Activated CD4-positive, alpha-beta T cell treated with anti-CD3 and anti-CD28 coated beads, Interleukin-2, amount 50 U/mL, for 24 hours (primary cell): ENCODE results near the gene INTU.

Experiments
- DNase-seq, 2 donors: peaks; one replicate each; pipeline ENCODE4 v3.0.0-alpha.2; 2020; ENCODE audit warnings: low read depth in 1 of 2, low spot score in 1 of 2

Gene INTU

DNA sequence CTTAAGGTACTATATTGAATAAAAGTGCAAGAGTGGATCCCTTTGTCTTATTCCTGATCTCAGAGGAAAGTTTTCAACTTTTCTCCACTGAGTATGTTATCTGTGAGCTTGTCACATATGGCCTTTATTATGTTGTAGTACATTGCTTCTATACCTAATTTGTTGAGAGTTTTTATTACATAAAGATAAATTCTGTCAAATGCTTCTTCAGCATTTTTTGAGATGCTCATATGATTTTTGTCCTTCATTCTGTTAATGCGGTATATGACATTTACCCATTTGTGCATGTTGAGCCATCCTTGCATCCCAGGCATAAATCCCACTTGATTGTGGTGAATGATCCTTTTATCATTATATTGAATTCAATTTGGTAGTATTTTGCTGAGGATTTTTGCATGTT is 108.5 kb downstream of the INTU start:
- DNase-seq = no peak

DNA sequence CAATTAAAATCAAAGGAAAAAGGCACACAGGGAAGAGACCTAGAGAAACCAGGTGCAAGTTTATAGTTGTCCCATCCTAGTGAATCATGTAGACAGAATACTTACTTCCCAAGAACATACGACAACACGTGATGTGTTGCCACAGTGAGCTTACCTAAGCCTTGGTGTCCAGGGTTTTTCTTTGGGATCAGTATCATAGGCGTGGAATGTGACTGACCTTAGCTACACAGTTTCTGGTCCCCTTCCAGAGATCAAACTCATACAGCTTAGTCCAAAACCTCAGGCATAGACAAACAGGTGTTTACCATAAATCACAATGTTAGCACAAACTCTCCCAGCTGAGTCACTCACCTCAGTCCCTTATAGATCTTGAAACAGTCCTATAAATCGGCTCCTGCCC is 115.1 kb downstream of the INTU start:
- no peak for DNase-seq

DNA sequence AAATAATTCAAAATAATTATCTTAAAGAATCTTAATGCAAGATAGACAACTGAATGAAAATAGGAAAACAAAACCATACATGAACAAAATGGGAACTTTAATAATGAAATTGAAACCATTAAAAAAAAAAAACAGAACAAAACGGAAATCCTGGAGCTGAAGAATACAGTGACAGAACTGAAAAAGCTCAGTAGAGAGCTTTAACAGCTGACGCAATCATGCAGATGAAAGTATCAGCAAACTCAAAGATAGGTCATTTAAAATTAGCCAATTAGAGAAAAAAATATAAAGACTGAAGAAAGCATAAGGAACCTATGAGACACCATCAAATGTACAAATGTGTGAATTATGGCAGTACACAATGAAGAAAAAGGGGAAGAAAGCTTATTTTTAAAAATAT is 116.2 kb downstream of the INTU start:
- no peak for DNase-seq

DNA sequence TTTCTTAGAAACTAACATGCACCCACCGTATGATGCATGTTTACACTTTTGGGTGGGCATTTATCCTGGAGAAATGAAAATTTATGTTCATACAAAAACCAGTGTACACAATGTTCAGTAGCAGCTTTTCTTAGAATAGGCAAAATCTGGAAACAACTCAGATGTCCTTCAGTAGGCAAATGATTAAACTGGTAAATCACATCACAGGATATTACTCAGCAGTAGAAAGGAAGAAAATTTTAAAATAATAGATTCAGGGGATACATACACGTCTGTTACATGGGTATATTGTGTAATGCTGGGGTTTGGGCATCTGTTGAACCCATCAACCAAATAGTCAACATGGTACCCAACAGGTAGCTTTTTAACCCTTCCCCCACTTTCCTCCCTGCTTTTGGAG is 124.1 kb downstream of the INTU start:
- DNase-seq = no peak

DNA sequence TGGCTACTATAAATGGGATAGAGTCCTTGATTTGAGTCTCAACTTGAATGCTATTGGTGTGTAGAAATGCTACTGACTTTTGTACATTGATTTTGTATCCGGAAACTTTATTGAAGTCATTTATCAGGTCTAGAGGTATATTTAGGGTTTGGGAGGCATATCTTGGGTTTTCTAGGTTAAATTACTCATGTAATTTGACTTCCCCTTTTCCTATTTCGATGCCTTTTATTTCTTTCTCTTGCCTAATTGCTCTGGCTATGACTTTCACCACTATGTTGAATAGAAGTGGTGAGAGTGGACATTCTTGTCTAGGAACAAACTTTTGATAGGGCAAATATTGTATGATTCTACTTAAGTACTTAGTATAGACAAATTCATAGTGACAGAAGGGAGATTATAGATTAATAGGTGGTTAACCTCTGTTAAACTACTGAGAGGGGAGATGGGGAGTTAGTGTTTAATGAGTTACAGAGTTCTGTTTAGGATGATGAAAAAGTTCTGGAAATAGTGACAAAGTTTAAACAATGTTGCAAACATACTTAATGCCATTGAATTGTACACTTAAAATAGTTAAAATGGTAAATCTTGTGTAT is 126.6 kb downstream of the INTU start:
- DNase-seq = no peak

DNA sequence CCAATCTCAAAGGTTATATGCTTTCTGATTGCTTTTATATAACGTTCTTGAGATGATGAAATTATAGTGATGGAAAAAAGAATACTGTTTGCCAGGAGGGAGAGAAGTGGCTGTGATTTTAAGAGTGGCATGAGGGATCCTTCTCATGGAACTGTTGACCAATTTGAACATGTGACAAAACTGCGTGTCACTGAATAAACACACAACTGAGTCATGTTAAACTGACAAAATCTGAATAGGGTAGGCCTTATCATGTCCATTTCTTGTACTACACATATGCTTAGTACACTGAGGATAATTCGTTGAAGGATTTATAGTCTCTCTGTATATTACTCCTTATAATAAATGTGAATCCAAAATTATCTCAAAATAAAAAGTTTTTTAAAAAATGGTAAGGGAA is 127.1 kb downstream of the INTU start:
- no peak for DNase-seq

DNA sequence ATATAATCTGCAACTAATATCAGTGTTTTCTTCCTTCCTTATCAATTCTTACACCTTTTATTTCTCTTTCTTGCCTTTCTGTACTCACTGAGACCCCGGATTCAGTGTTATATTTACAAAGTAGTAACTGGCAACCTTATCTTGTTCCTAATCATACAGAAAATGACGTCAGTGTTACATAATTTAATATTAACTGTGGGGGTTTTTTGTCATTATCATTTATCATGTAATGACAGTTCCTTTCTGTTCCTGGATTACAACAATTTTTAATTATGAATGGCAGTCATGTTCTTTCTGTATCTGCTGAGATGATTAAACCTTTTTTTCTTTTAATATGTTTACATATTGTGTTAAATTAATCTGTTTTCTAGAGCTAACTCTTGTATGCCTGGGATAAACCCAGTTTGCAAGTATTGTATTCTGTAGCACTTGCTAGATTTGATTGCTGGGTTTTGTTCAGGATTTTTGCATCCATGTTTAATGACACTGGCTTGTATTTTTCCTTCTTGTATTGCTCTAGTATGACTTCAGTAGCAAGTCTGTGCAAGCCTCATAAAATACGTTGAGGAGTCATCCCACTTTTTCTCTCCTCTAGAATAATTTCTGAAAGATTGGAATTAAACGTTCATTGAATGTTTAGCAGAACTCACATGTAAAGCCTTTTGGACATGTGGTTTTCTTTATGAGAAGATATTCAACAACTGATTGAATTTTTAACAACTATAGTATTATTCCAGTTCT is 138.9 kb downstream of the INTU start:
- DNase-seq = no peak

DNA sequence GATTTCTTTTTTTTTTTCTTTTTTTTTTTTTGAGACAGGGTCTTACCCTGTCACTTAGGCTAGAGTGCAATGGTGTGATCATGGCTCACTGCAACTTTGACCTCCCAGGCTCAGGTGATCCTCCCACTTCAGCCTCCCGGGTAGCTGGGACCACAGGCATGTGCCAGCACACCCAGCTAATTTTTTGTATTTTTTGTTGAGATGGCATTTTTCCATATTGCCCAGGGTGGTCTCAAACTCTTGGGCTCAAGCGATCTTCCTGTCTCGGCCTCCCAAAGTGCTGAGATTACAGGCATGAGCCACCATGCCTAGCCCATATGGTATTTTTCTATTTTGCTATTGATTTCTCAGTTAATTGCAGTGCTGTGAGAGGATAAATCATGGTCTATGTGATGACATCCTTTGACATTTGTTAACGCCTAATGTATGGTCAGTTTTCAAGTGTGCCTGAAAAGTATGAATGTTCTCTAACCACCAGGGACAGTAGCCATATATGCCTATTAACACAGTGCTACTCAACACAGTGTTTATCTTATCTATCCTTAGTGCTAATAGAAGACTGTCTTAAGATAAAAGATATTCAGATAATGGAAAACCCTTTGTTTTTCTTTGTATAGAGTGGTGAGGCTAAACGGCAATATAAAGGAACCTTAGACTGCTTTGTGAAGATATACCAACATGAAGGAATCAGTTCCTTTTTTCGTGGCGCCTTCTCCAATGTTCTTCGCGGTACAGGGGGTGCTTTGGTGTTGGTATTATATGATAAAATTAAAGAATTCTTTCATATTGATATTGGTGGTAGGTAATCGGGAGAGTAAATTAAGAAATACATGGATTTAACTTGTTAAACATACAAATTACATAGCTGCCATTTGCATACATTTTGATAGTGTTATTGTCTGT is 140.3 kb downstream of the INTU start:
- no peak for DNase-seq

DNA sequence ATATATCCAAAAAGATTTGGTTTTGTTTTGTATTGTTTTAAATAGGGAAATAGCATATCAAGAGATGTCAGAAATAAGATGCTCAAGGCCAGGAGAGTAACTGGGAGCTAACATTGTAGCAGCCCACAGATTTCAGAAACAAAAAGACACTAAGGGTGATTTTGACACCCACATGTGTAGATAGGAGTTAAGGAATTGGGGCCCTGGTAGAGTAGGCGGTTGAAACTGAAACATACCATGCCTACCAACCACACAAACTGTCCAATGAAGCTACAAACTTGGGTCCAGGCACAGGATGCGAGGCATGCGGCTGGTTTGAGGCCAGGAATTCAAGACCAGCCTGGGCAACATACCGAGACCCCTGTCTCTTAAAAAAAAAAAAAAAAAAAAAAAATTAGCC is 143.1 kb downstream of the INTU start:
- no peak for DNase-seq
